Muscle of back (tissue), 11 donors: ENCODE data around the gene STK32C. TPM values are rescaled to one million over a fixed set of nuclear protein-coding genes. Genes with fewer than 3 reads are reported as not detected.
A peak's percentile ranks its signal among the peaks of the same experiment; 100 is the strongest.
"Not testable (repeated sequence)": the region's sequence is repeated elsewhere in the genome, so short reads cannot be mapped to it uniquely, and the experiment has no call there.

Experiments used
- DNase-seq, 3 donors: peaks; one replicate each; pipeline versions ENCODE4 v3.0.0 to v3.0.0-alpha.2; 2013
- polyA plus RNA-seq, 10 donors: library from polyadenylated mRNA; unstranded; fragments of 120-200 nt; gene quantifications; one replicate each; pipeline ENCODE4 v1.2.1, GENCODE V29; 2013; ENCODE audit not compliant: insufficient read length in 10 of 10

Gene STK32C
- polyA plus RNA-seq, 10 donors = 8.0 to 13.1 (median 10.4) TPM

DNA sequence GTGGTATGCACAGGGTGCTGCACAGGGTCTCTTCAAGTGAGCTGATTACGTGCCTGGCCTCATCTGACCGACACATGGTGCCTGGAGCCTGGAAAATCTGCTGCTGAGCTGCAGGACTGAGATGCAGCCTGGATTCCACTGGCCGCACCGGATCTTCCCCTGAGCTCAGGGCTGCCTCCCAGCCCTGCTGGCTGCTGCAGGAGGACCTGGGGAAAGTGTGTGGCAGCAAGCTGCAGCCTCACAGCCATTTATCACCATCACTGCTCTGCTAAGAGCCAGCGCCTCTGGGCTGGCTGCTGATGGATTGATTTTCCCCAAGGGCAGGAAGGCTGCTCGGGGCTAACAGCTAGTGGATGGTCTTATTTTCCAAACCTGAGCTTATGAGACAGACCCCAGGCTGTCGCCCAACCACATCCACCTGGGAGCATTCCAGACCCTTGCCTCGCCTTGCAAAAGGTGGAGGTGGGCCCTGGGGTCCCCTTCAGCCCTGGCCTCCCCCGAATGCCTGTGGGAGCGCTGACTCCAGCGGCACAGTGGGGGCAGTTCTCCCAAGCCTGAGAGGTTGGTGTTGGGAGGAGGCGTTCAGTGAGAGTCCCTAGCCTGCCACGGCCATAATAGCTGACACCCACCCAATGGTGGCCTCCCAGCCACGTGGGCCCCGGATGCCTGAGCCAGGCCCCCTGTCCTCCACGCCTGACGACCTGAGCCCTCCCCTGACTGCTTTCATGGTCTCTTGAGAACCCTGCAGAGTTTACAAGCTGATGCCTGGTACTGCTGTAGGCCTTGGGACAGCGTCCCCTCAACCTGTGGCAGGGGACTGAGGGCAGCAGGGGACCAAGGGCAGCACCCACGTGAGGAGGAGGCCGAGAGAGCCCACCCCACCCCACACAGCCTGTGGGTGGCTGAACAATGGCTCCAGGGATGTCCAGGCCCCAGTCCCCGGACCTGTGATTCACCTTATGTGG, 38.2 kb downstream of the STK32C start:
- DNase-seq = peak in 1 of 3 donors; percentile 37

DNA sequence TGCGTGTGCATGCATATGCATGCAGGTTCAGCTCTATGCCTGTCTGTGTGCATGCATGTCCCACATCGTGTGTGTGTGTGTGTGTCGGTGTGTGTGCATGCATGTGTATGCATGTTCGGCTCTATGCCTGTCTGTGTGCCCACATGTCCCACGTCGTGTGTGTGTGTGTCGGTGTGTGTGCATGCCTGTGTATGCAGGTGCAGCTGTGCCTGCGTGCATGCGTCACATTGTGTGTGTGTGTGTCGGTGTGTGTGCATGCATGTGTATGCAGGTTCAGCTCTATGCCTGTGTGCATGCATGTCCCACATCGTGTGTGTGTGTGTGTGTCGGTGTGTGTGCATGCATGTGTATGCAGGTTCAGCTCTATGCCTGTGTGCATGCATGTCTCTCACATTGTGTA, 39.8 kb downstream of the STK32C start:
- DNase-seq = not testable (repeated sequence)

- DNase-seq = no peak
Measured at GRCh38 chr10:132266594-132267161, 41.1 kb downstream of the STK32C start.

DNA sequence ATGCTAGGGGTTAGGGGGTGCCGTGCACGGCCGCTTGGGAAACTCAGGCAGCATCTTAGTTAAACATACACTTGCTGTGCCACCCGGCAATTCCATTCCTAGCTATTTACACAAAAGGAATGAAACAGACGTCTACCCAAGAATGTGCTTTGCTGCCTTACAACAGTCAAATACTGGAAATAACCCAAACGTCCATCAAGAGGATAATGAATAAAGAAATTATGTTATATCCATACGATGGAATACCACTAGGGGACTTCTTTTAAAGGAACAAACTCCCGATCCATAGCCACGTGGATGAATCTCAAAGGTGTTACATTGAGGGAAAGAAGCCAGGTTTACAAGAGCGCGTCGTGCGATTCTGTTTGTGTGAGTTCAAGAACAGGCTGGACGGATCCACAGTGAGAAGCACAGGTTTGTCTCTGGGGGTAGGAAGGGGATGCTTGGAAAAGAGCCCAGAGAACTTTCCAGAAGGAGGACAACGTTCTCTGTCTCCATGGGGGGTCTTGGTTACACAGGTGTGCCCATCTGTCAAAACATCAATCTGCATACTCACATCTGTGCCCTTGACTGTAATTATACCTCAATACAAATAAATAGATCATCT, 41.8 kb downstream of the STK32C start:
- DNase-seq = no peak

DNA sequence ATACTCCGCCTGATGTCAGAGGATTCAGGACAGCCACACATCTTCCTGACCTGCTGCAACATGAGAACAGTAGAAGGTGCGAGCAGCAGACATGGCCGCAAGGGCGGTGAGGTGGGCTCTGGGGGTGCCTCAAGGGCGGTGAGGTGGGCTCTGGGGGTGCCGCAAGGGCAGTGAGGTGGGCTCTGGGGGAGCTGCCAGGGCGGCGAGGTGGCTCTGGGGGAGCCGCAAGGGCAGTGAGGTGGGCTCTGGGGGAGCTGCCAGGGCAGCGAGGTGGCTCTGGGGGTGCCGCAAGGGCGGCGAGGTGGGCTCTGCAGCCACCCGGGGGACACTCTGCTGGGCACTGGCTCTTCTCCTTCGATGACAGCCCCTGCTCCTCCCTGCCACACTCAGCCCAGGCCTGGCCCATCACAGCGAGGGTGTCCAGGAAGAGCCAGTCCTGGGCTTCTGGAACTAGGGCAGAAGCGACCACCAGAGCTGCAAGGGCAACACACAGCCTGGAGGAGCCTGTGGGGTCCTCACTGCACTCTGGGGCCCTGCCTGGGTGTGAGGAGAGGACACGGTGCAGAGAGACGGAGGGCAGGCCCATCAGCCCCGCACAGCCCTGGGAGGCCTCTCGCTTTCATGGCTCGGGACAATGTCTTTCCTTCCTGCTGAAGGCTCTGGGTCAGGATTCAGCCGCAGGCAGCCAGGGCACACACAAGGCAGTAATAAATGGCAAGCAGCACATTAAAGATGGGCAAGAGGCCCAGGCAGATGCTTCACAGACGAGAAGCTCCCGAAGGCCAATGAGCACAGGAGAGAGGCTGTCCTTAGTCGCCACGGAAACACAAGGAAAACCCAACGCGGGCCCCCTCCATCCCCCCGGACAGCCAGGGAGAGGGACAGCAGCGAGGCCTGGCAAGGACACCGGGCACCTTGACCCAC, 42.5 kb downstream of the STK32C start:
- peak in 2 of 3 donors; percentile 36 to 63 for DNase-seq

DNA sequence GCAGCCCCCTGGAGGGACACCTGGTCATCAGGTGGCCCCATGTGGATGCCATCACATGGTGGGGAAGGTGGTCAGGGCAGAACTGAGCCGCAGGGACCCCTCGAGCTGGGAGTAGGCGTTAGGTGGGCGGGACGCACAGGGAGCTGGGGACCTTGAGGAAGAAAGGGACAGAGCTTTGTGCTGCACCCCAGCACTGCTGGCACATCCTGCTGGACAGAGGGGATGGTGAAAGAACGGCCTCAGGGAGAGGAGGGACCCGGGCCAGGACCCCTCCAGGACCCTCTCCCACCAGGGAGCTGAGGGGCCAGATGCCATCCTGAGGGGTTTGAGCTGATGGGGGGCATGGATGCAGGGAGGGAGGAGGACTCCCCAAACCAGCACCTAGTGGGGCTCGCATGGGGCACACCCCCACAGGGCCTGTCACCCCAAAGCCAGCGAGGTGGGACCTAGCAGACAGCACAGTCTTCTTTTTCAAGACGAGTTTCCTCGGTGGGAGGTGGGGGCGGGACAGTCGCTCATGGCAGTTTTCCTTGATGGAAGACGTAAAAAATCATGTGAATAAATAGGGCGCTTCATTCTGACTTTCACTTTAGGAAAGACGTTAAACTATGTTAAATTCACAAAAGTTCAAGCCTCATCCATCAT, 43.3 kb downstream of the STK32C start:
- DNase-seq = no peak

DNA sequence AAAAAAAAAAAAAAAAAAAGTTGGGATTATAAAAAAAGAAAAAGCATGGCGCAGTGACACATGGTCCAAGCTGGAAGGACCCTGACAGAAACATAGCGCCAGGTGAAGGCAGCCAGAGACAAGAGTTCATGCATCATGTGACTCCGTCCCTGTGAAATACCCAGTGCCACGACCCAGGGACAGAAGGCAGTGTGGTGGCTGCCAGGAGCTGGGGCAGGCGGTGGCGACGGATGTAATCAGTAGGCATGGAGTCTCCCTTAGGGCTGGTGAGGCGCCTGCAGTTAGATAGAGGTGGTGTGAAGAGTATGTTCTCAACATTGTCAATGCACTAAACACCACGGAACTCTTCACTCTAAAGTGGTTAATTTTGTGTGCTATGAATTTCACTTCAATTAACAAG, 43.9 kb downstream of the STK32C start:
- DNase-seq = no peak

- DNase-seq = no peak
Measured at GRCh38 chr10:132259702-132260482, 47.9 kb downstream of the STK32C start.

- no peak for DNase-seq
Measured at GRCh38 chr10:132258423-132258822, 49.3 kb downstream of the STK32C start.

DNA sequence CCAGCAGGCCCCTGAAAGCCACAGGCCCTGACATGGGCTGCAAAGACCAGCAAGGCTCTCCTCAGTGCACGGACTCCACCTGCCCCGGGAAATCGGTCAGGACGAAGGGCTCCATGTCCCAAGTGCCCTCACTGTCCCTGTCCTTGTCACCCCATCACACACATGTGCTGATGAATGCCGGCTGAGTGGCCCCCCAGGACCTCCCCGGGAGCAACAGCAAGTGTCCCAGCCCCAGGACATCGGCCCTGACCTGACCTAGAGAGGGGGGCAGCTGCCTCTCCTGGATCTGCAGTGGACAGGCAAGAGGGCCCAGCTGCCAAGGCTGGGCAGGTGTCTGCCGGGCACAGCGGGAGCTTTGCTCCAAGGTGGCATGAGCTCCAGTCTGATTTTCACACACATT, 49.8 kb downstream of the STK32C start:
- DNase-seq = no peak

- DNase-seq = no peak
Measured at GRCh38 chr10:132257271-132257670, 50.5 kb downstream of the STK32C start.

DNA sequence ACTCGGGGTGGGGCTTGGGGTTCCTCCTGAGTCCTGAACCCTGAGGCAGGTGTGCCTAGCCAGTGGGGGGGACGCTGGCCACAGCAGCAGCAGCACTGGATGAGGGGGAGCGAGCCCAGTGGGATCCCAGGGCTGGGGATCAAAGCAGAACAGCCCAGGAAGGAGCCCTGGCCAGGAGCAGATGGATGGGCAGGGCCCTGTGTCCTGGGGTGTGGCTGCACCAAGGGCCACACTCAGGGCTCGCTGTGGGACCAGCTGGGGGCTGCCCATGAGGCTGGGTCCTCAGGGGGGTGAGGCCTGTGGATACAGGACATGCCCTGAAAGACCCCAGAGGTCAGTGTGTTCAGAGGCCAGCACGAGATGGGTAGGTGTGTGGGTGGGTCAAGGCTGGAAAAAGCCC, 50.9 kb downstream of the STK32C start:
- no peak for DNase-seq

DNA sequence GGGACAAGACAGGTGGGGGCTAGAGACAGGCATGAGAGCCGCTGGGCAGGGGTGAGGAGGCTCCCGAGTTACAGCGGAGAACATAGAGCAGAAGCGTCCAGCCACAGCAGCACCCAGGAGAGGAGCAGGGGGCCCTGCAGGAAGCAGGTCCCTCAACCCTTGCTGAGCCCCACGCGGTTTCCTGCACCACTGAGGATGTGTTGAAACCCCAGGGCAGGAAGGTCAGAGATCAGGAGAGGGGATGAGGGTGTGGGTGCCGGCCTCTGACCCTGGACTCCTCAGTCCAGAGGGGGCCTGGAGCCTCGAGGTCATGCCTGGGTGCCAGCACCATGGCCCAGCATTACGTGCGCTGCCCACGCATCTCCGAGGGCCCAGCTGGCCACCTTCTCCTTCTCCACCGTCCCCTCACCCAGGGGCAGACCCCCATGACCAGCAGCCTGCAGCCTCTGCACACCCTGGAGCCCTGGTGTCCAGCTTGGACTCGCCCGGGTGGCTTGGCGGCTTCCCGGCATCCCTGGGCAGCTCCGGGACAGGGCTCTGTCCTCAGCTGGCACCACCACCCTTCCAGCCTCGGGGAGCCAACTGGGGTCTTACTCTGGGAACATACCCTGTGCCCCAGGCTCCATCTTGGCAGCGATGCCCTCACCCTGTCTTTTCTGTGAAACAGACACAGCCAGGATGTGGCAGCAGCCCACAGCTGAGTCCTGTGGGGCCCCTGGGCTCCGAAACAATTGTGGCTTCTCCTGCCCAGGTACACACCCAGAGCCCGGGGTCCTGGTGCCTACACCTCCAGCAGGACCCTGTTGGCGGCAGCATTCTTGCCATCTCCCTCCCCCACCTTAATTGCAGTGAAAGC, 52.0 kb downstream of the STK32C start:
- no peak for DNase-seq

DNA sequence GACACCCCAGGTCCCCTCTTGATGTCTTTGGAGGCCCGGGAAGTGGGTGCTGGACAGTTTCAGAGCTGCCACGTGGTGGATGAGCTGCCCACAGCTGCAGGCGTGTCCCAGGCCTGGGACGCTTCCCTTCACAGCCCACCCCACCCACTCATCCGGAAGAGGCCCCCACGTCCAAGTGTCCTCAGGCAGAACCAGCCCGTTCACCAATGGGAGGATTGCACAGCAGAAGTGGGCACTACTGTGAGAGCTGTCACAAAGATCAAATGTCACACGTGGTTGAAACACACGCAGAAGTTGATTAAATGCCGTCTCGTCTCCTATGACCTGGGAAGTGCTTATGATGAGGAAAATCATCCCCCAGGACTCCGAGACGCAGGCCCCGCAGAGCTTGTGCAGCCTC, 52.9 kb downstream of the STK32C start:
- no peak for DNase-seq

DNA sequence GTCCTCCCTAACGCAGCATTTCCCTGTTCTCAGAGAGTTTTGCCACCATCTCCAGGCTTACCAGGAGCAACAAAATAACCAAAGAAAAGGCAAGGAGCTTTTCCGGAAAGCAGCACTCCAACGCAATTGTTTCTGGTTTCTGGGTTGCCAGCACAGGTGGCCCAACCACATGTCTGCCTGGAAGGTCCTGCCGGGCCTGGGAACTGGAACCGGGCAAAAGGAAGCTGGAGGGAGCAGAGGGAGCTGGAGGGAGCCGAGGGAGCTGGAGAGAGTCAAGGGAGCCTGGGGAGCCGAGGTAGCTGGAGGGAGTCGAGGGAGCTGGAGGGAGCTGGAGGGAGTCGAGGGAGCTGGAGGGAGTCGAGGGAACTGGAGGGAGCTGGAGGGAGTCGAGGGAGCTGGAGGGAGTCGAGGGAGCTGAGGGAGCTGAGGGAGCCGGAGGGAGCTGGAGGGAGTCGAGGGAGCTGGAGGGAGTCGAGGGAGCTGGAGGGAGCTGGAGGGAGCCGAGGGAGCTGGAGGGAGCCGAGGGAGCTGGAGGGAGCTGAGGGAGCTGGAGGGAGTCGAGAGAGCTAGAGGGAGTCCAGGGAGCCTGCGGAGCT, 54.6 kb downstream of the STK32C start:
- no peak for DNase-seq

GRCh38 chr10:132252412-132252811, 55.3 kb downstream of the STK32C start:
- no peak for DNase-seq

- DNase-seq = no peak
Measured at GRCh38 chr10:132251928-132252327, 55.8 kb downstream of the STK32C start.

- DNase-seq = no peak
Measured at GRCh38 chr10:132250481-132251475, 57.0 kb downstream of the STK32C start.
